ENCODE results near the gene TBC1D21.

DNA sequence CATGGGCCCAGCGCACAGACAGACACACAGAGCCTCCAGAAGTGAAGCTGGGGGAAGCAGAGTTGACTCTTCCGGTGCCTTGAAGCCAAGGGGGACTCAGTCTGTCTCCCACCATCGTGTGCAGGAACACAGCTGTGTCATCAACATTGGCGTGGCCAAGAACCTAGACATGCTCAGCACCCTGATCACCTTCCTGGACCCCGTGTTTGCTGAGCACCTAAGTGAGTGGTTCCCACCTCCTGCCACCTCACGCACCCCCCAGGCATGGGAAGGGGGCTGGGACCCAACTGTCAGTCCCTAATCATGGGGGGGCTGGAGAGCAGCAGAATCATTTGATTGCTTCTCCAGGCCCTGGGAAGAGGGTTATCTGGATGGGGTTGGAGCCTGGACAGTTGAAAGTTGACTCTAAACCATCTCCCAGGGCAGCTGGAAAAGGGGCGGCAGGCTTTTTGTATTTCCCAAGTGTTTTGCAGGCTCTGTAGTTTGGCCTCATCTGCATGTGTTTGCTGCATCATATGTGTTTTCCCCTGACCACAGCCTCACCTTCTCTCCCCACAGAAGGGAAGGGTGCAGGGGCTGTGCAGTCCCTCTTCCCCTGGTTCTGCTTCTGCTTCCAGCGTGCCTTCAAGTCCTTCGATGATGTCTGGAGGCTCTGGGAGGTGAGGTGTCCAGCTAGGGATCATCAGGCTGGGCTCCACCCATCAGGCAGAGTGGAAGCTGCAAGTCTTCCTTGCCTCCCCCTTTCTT lies 12.8 kb downstream of the TBC1D21 start:
- TF ChIP-seq EZH2 (IDR thresholded peaks at IDR 0.05): no peak
- TF ChIP-seq, protein P1, sequence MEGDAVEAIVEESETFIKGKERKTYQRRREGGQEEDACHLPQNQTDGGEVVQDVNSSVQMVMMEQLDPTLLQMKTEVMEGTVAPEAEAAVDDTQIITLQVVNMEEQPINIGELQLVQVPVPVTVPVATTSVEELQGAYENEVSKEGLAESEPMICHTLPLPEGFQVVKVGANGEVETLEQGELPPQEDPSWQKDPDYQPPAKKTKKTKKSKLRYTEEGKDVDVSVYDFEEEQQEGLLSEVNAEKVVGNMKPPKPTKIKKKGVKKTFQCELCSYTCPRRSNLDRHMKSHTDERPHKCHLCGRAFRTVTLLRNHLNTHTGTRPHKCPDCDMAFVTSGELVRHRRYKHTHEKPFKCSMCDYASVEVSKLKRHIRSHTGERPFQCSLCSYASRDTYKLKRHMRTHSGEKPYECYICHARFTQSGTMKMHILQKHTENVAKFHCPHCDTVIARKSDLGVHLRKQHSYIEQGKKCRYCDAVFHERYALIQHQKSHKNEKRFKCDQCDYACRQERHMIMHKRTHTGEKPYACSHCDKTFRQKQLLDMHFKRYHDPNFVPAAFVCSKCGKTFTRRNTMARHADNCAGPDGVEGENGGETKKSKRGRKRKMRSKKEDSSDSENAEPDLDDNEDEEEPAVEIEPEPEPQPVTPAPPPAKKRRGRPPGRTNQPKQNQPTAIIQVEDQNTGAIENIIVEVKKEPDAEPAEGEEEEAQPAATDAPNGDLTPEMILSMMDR (IDR thresholded peaks at IDR 0.05): no peak

All from neural progenitor cell (in vitro differentiated cells).